Endothelial cell of umbilical vein (primary cell): ENCODE measurements around the gene TOPAZ1. TPM values are rescaled to one million over a fixed set of nuclear protein-coding genes. Genes with fewer than 3 reads are reported as not detected.

Experiments
- BruUV-seq: library from RNA; stranded (reverse); fragments of 400-500 nt; replicated peaks from 2 replicates; lab custom pipeline; 2021; lab: Mats Ljungman, UMichigan
- CTCF ChIA-PET: fragments of 300-600, 350-600 bp; sonication (Branson Sonifier 250); formaldehyde crosslinking; loops from one replicate; lab custom pipeline; 2021; ENCODE audit warnings: antibody characterized with exemption, inconsistent platforms; lab: Charles Lee
- POLR2A ChIA-PET: fragments of 300-600, 350-600 bp; sonication (Branson Sonifier 250); formaldehyde crosslinking; loops from one replicate; lab custom pipeline; 2021; ENCODE audit warnings: antibody characterized with exemption, inconsistent platforms; lab: Charles Lee
- DNase-seq: peaks from one replicate; pipeline ENCODE4 v3.0.0-alpha.2; 2011; ENCODE audit warnings: low read depth, low spot score
- FAIRE-seq: peaks from 2 replicates; lab custom pipeline; 2011; peaks lifted over from hg19 to GRCh38; lab: Jason Lieb, UNC
- H2AFZ ChIP-seq: 2 replicates; pipeline ENCODE4 v1.6.0; 2012; ENCODE audit warnings: low read depth, low read length, control low read depth, inconsistent platforms
- H3K27ac ChIP-seq: 2 replicates; pipeline ENCODE4 v1.5.1; 2011; ENCODE audit warnings: low read depth, mild to moderate bottlenecking, control low read depth, low read length, moderate library complexity; ENCODE audit not compliant: insufficient read depth
- H3K27me3 ChIP-seq, 2 experiments: 2 replicates each; pipeline versions ENCODE4 v1.6.0 to v1.6.1; 2011; ENCODE audit warnings: low read length in 2 of 2, mixed read lengths in 1 of 2; ENCODE audit not compliant: control insufficient read depth in 2 of 2, insufficient read depth in 2 of 2
- H3K36me3 ChIP-seq, 2 experiments: 2 replicates in 1 of 2; 3 replicates in 1 of 2; pipeline ENCODE4 v1.5.1; 2011; ENCODE audit warnings: low read length in 2 of 2, mild to moderate bottlenecking in 1 of 2, moderate library complexity in 1 of 2; ENCODE audit not compliant: control insufficient read depth in 2 of 2, insufficient read depth in 2 of 2; ENCODE audit errors: extremely low read depth in 1 of 2
- H3K4me1 ChIP-seq: 3 replicates; pipeline ENCODE4 v1.5.1; 2011; ENCODE audit warnings: mild to moderate bottlenecking, low read length; ENCODE audit not compliant: control insufficient read depth, insufficient read depth; ENCODE audit errors: extremely low read depth
- H3K4me2 ChIP-seq: 2 replicates; pipeline ENCODE4 v1.6.1; 2011; ENCODE audit warnings: low read length, control low read depth, mixed read lengths; ENCODE audit not compliant: insufficient read depth
- H3K4me3 ChIP-seq, 3 experiments: fragments of 200-600 bp in 1 of 3; sonication (generic), shearing (Covaris generic) in 1 of 3; replicated peaks in 1 of 3; 2 replicates each; pipeline ENCODE4 v1.5.1; 2011 to 2016; ENCODE audit warnings: control low read depth in 3 of 3, low read length in 3 of 3, mild to moderate bottlenecking in 2 of 3, inconsistent platforms in 1 of 3, low read depth in 1 of 3, moderate library complexity in 1 of 3; ENCODE audit not compliant: insufficient read depth in 1 of 3
- H3K79me2 ChIP-seq: 2 replicates; pipeline ENCODE4 v1.6.0; 2012; ENCODE audit warnings: low read length, inconsistent platforms; ENCODE audit not compliant: control insufficient read depth, insufficient read depth
- H3K9ac ChIP-seq: replicated peaks from 2 replicates; pipeline ENCODE3; 2011; ENCODE audit warnings: low read length, control low read depth; ENCODE audit not compliant: insufficient read depth; ENCODE audit errors: extremely low read depth
- H3K9me1 ChIP-seq: replicated peaks from 3 replicates; pipeline ENCODE4 v1.6.0; 2011; ENCODE audit warnings: mild to moderate bottlenecking, low read length; ENCODE audit not compliant: control insufficient read depth, insufficient read depth; ENCODE audit errors: extremely low read depth
- H3K9me3 ChIP-seq: replicated peaks from 2 replicates; pipeline ENCODE4 v1.5.1; 2012; ENCODE audit warnings: low read length, inconsistent platforms; ENCODE audit not compliant: control insufficient read depth, insufficient read depth
- H4K20me1 ChIP-seq: replicated peaks from 2 replicates; pipeline ENCODE3; 2011; ENCODE audit warnings: mild to moderate bottlenecking, low read length; ENCODE audit not compliant: control insufficient read depth, insufficient read depth; ENCODE audit errors: extremely low read depth
- EZH2 ChIP-seq: IDR thresholded peaks from 2 replicates; pipeline ENCODE4 v1.6.1; 2012; ENCODE audit warnings: borderline replicate concordance, low read depth, mild to moderate bottlenecking, moderate library complexity, low read length, inconsistent platforms; ENCODE audit not compliant: severe bottlenecking
- FOS ChIP-seq: IDR thresholded peaks from 2 replicates; pipeline ENCODE4 v1.6.1; 2011; ENCODE audit warnings: mild to moderate bottlenecking, low read length, moderate library complexity, borderline replicate concordance; ENCODE audit not compliant: insufficient read depth
- GATA2 ChIP-seq: IDR thresholded peaks from 2 replicates; pipeline ENCODE4 v1.7.0; 2011; ENCODE audit warnings: low read depth, mild to moderate bottlenecking, moderate library complexity, mixed read lengths, low read length; ENCODE audit not compliant: insufficient read length, insufficient read depth
- JUN ChIP-seq: IDR thresholded peaks from 2 replicates; pipeline ENCODE4 v1.6.1; 2011; ENCODE audit warnings: borderline replicate concordance, low read depth; ENCODE audit not compliant: insufficient read length, insufficient read depth
- MAX ChIP-seq: IDR thresholded peaks from 2 replicates; pipeline ENCODE4 v1.6.1; 2011; ENCODE audit not compliant: insufficient read depth, insufficient read length
- MYC ChIP-seq: IDR thresholded peaks from one replicate; pipeline ENCODE4 v1.6.1; 2011; ENCODE audit warnings: mild to moderate bottlenecking, low read depth, low read length
- POLR2A ChIP-seq: IDR thresholded peaks from 2 replicates; pipeline ENCODE4 v1.6.1; 2012; ENCODE audit warnings: low read depth, mild to moderate bottlenecking, control low read depth, low read length
- POLR2AphosphoS5 ChIP-seq: IDR thresholded peaks from 2 replicates; pipeline ENCODE4 v1.6.1; 2012; ENCODE audit warnings: low read depth, mild to moderate bottlenecking, control low read depth, low read length, moderate library complexity; ENCODE audit not compliant: insufficient read depth
- dilution Hi-C: fragments of 300-500 bp; cut with MboI; formaldehyde crosslinking; loops from one replicate; pipeline ENCODE4 v1.15.0; 2019; ENCODE audit warnings: low sequenced_read_pairs; ENCODE audit not compliant: extremely low pct_ligation_motif_present
- intact Hi-C: fragments of 100-400 bp; cut with micrococcal nuclease; formaldehyde crosslinking; loops from one replicate; pipeline ENCODE4 v1.10.0; 2022
- polyA plus RNA-seq, 4 experiments: library from polyadenylated mRNA; depleted of rRNA in 3 of 4; stranded (reverse) in 3 of 4; unstranded in 1 of 4; fragments of >200 nt; gene quantifications; 2 replicates each; pipeline versions ENCODE4 v1.2.1 to v1.2.3, GENCODE V29; 2011 to 2012; ENCODE audit warnings: missing spikeins in 1 of 4
- total RNA-seq: library from RNA; stranded (reverse); gene quantifications from 2 replicates; pipeline ENCODE4 v1.2.3, GENCODE V29; 2021
- TF ChIP-seq, protein P1 (sequence below), 2 donors: IDR thresholded peaks; 1 replicate in 1 of 2; 2 replicates in 1 of 2; pipeline ENCODE4 v1.5.1; 2011; ENCODE audit warnings: low read length in 2 of 2, mild to moderate bottlenecking in 2 of 2, moderate library complexity in 2 of 2, control low read depth in 1 of 2, inconsistent platforms in 1 of 2, low read depth in 1 of 2; ENCODE audit not compliant: insufficient read depth in 1 of 2; ENCODE audit errors: extremely low read depth in 1 of 2

The TOPAZ1 gene
- total and polyA plus RNA-seq, 2 donors (not counting 3 experiments of a cell fraction or from before 2014, with no cell fraction given), result not detected

DNA sequence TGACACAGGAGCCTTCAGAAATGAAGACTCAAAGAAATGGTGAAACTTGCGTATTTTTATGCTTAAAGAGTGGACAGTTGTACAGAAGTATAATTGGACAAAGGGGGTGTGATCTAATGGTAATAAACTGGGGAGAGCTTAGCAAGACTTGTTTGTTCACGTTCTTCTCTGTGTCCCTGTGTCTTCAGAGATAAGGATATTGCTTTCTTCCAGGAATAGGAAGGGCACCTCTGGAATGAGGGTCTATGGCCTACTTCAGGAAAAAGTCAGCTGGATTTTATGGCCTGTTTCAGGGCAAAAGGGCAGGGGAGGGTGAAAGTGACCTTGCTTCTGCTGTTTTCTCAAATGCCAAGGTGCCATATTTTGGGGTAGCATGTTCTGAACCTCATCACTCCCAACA lies 4.5 kb upstream of the TOPAZ1 start:
- Histone ChIP-seq H3K9me1 (no peaks in the 10 kb centered on the region), H4K20me1 (no peaks in the 10 kb centered on the region), H3K27ac (no peak overlapping the region), H3K79me2 (no peaks in the 10 kb centered on the region), H3K27me3 (no peaks in the 10 kb centered on the region), H3K9ac (no peak overlapping the region), H3K4me2 (no peak overlapping the region), H3K9me3 (no peaks in the 10 kb centered on the region), H3K4me3 (no peak overlapping the region), H2AFZ (no peak overlapping the region), H3K4me1 (peaks cover 12% of the 10 kb centered on the region), H3K36me3 (no peaks in the 10 kb centered on the region)
- no TSS peak for BruUV-seq
- DNase-seq (peak; percentile 4), FAIRE-seq (no peak)
- dilution Hi-C loops (no loop called here), intact Hi-C loops (loop anchor here (5.0 kb wide), 3 partner anchors 485 to 950 kb away; partner anchors contain the start of genes ABHD5 and SNRK)
- TF ChIP-seq GATA2, result no peak
- TF ChIP-seq EZH2, result no peak
- no peak for TF ChIP-seq MAX
- no peak for TF ChIP-seq POLR2A
- TF ChIP-seq JUN, result no peak
- TF ChIP-seq FOS, result no peak
- TF ChIP-seq MYC, result no peak
- TF ChIP-seq, protein P1, sequence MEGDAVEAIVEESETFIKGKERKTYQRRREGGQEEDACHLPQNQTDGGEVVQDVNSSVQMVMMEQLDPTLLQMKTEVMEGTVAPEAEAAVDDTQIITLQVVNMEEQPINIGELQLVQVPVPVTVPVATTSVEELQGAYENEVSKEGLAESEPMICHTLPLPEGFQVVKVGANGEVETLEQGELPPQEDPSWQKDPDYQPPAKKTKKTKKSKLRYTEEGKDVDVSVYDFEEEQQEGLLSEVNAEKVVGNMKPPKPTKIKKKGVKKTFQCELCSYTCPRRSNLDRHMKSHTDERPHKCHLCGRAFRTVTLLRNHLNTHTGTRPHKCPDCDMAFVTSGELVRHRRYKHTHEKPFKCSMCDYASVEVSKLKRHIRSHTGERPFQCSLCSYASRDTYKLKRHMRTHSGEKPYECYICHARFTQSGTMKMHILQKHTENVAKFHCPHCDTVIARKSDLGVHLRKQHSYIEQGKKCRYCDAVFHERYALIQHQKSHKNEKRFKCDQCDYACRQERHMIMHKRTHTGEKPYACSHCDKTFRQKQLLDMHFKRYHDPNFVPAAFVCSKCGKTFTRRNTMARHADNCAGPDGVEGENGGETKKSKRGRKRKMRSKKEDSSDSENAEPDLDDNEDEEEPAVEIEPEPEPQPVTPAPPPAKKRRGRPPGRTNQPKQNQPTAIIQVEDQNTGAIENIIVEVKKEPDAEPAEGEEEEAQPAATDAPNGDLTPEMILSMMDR (IDR thresholded peaks at IDR 0.05; ENCODE audit: extremely low read depth in 1 of 2, insufficient read depth in 1 of 2, low read depth in 1 of 2, low read length in 2 of 2), result no peak
- TF ChIP-seq POLR2AphosphoS5, result no peak
- POLR2A ChIA-PET, result no interaction called here
- CTCF ChIA-PET, result interaction anchor here (3.8 kb wide), 1 partner anchor 15 kb away, joined by 31 read pairs; no protein-coding TSS in a partner anchor
